ENCODE measurements around the gene C1orf174.
A peak's percentile ranks its signal among the peaks of the same experiment; 100 is the strongest.

The C1orf174 gene

GRCh38 chr1:3910049-3910731 is 10.1 kb upstream of the C1orf174 start:
- no peak for DNase-seq (ENCODE audit: low read depth)

- DNase-seq (ENCODE audit: low read depth): no peak
Observed at GRCh38 chr1:3909615-3910014, 9.5 kb upstream of the C1orf174 start.

DNA sequence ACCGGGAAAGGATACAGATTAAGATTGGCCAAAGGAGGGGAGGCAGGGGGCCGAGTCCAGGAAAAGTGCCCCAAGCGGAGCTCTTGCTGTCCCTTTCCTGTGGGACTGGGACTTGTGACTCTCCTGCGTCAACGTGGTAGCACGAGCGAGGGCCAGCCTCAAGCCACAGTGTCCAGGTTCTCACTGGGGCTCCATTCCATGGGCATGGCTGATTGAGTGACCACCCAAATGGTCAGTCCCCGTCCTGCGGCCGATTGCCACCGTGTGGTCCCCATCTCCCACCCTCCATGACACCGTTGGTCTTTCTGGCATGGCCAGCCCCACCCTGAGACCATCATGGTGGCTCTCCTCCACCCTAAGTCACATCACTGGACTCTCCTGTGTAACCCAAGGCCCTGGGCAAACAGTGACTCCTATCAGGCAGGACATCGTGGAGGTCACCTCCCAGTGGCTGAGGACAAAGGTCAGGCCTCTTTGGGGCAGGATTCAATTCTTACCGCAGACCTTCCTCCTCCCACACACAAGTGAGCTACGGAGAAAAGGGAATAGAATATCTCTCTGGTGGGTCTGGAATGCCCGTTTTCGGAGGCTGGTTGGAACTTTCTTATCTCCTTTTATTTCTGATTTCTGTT is 8.9 kb upstream of the C1orf174 start:
- no peak for DNase-seq (ENCODE audit: low read depth)

GRCh38 chr1:3907621-3908165 is 7.6 kb upstream of the C1orf174 start:
- no peak for DNase-seq (ENCODE audit: low read depth)

- DNase-seq (ENCODE audit: low read depth): peak; percentile 7
Observed at GRCh38 chr1:3907031-3907534, 7.0 kb upstream of the C1orf174 start.

DNA sequence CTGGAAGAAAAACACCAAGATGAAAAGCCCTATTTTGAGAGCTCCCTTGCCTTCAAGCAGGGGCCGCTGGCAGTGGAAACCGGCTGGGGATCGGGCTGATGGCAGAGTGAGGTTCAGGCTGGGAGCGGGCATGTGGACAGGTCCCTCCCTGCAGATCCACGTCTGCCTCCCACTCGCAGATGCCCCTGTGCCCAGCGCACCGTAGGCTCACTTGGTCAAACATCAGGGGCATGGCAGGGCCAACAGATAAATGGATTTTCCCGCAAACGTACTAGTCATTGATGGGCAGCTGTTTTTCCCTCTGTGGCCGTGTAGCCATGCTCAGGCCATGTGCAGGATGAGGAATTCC is 6.6 kb upstream of the C1orf174 start:
- no peak for DNase-seq (ENCODE audit: low read depth)

GRCh38 chr1:3905953-3906671 is 6.0 kb upstream of the C1orf174 start:
- no peak for DNase-seq (ENCODE audit: low read depth)

DNA sequence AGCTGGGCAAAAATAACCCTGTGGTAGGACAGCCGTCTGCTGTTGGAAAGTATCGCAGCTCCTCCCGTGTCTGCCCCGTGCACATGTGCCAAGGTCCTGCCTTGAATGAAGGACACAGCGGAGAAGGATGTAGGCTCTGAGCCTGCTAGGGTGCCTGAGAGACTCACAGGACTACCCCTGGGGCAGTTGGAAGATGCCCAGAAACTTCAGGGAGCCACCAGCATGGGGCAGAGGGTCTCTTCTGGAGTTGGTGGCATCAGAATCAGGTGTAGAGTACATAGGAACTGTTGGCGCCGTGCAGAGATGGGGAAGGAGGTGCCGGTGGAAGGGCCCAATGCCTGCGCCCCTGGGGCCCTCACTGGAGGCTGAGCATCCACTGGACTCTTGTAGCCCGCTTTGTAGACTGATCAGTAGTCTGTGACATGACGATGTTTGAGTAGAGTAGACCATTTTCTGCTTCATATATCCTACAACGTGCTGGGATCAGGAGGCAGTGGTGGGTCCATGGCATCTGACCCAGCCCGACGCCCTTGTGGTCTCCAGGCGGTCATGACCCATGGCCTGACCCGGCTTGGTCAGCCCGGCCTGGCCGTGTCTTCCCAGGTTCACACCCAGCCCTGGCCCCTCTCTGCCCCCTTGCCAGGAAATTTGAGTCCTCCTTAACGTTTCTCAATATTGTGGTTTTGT is 5.3 kb upstream of the C1orf174 start:
- no peak for DNase-seq (ENCODE audit: low read depth)

- no peak for DNase-seq (ENCODE audit: low read depth)
Observed at GRCh38 chr1:3904843-3905185, 4.7 kb upstream of the C1orf174 start.

DNA sequence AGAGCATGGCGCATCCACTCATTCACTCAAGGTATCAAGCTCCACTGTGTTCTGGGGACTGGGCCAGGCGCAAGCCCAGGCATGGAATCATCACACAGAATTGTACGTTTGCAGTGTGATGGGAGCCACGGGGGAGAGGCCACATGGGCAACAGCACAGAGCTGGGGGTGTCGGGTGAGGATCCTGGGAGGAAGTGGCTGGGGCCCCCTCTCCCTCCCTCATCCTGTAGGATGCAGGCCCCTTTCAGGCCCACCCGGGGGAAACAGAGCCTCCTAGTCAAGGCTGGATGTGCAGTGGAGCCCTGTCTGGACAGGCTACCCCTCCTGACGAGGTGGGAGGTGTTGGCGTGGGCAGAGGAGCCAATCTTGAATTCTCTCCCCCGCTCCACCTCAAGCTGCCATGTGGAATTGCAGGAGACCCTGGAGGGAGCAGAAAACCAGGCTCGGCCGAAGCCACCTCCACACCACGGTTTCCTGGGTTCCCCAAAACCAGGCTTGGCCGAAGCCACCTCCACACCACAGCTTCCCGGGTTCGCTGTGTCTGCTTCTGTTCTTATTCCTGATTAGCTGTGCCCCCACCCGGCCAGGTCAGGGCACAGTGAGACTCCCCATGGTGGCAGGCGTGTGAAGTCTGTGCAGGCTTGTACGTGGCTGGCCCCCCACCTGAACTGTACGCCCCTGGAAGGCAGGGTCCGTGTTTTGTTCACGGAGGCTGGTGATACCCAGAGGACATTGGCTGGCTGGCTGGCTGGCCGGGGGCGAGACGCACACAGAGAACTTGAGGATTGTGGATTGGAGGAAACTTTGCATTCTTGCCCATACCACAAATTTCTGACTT is 4.2 kb upstream of the C1orf174 start:
- DNase-seq (ENCODE audit: low read depth): no peak

- DNase-seq (ENCODE audit: low read depth): no peak
Observed at GRCh38 chr1:3903141-3904005, 3.3 kb upstream of the C1orf174 start.

- DNase-seq (ENCODE audit: low read depth): no peak
Observed at GRCh38 chr1:3902571-3903091, 2.6 kb upstream of the C1orf174 start.

- DNase-seq (ENCODE audit: low read depth): no peak
Observed at GRCh38 chr1:3902111-3902511, 2.0 kb upstream of the C1orf174 start.

DNA sequence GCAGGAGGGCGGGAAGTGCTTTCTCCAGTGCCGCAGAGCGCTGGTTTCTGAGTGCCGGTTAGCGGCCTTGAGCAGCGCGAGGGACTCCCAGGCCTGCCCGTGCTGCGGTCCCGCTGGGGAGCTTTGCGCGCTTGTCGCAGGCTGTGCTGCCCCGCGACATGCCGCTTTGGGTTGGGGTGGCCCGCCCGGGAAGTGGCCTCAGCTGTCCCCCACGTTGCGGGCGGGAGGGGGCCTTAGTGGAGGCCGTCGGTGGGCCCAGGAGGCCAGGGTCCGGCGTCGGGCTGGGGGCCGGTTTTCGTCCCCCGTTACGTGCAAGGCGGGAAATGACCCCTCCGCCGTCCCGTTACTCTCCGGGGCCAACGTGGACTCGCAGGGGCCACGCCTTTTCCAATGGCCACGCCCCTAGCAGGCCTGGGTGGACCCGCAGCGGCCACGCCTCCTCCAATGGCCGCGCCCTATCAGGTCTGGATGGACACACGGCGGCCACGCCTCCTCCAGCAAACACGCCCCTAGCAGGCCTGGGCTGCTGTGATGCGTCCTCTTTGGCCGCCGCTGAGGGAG is 977 bp upstream of the C1orf174 start:
- DNase-seq (ENCODE audit: low read depth): peak; percentile 96

GRCh38 chr1:3899754-3900149 is 320 bp downstream of the C1orf174 start:
- DNase-seq (ENCODE audit: low read depth): peak; percentile 6

GRCh38 chr1:3898994-3899753 is 898 bp downstream of the C1orf174 start:
- no peak for DNase-seq (ENCODE audit: low read depth)

DNA sequence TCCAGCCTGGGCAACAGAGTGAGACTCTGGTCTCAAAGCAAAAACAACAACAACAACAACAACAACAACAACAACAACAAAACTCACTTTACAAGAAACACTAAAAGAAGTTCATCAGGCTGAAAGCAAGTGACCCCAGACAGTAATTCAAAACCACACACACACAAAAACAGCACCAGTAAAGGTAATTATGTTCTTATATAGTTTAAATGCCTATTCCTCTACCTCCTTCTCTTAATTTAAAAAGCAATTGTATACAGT is 1.7 kb downstream of the C1orf174 start:
- DNase-seq (ENCODE audit: low read depth): no peak

- no peak for DNase-seq (ENCODE audit: low read depth)
Observed at GRCh38 chr1:3896396-3897000, 3.6 kb downstream of the C1orf174 start.

- DNase-seq (ENCODE audit: low read depth): no peak
Observed at GRCh38 chr1:3895951-3896325, 4.1 kb downstream of the C1orf174 start.

Data from EH (cell line).